GM23338 (cell line): ENCODE measurements around the gene CDCA4. TPM values are rescaled to one million over a fixed set of nuclear protein-coding genes. Genes with fewer than 3 reads are reported as not detected.
"Not testable (repeated sequence)": the region's sequence is repeated elsewhere in the genome, so short reads cannot be mapped to it uniquely, and the experiment has no call there.

Experiments used
- ATAC-seq: fragments of 200-7000 bp; cut with Tn5 transposase; 3 replicates; pipeline ENCODE4 v1.9.1; 2020
- DNase-seq: peaks from one replicate; pipeline ENCODE4 v3.0.0-alpha.2; 2015; ENCODE audit warnings: low spot score
- H2AFZ ChIP-seq: fragments of 200-600 bp; sonication (generic); 2 replicates; pipeline ENCODE4 v1.8.0; 2016; ENCODE audit warnings: antibody characterized with exemption, mild to moderate bottlenecking, moderate library complexity
- H3F3A ChIP-seq: fragments of 200-600 bp; sonication (generic); replicated peaks from 2 replicates; pipeline ENCODE4 v1.8.0; 2017; ENCODE audit warnings: antibody characterized with exemption, mixed run types, low read depth
- H3K27ac ChIP-seq: fragments of 200-600 bp; sonication (generic); 2 replicates; pipeline ENCODE4 v1.6.1; 2016; ENCODE audit warnings: low read depth
- H3K27me3 ChIP-seq: fragments of 200-600 bp; sonication (generic); 2 replicates; pipeline ENCODE4 v1.8.0; 2016; ENCODE audit warnings: mild to moderate bottlenecking, mixed run types, moderate library complexity; ENCODE audit not compliant: insufficient read depth
- H3K36me3 ChIP-seq: fragments of 200-600 bp; sonication (generic); 2 replicates; pipeline ENCODE4 v1.8.0; 2016; ENCODE audit warnings: mild to moderate bottlenecking; ENCODE audit not compliant: insufficient read depth
- H3K4me1 ChIP-seq: fragments of 200-600 bp; sonication (generic); 2 replicates; pipeline ENCODE4 v1.8.0; 2016; ENCODE audit warnings: mild to moderate bottlenecking, moderate library complexity; ENCODE audit not compliant: insufficient read depth
- H3K4me2 ChIP-seq: fragments of 200-600 bp; sonication (generic); 2 replicates; pipeline ENCODE4 v1.7.1; 2017; ENCODE audit warnings: mixed run types
- H3K4me3 ChIP-seq: fragments of 200-600 bp; sonication (generic); 2 replicates; pipeline ENCODE4 v1.6.1; 2016; ENCODE audit warnings: mixed run types
- H3K79me2 ChIP-seq: fragments of 200-600 bp; sonication (generic); replicated peaks from 2 replicates; pipeline ENCODE4 v1.8.0; 2017; ENCODE audit warnings: mild to moderate bottlenecking; ENCODE audit not compliant: insufficient read depth
- H3K9me2 ChIP-seq: fragments of 200-600 bp; sonication (generic); 2 replicates; pipeline ENCODE4 v1.8.0; 2017; ENCODE audit not compliant: insufficient read depth
- H4K20me1 ChIP-seq: fragments of 200-600 bp; sonication (generic); replicated peaks from 2 replicates; pipeline ENCODE4 v1.8.0; 2017; ENCODE audit warnings: mild to moderate bottlenecking; ENCODE audit not compliant: insufficient read depth
- H3K27ac Mint-ChIP-seq: 2 replicates; pipeline ENCODE4 v1.8.0; 2020; ENCODE audit warnings: inconsistent platforms, mild to moderate bottlenecking, moderate library complexity, mixed read lengths
- H3K27me3 Mint-ChIP-seq: 3 replicates; pipeline ENCODE4 v1.8.0; 2022; ENCODE audit warnings: low read depth, mild to moderate bottlenecking, moderate library complexity, mixed read lengths, inconsistent platforms; ENCODE audit not compliant: insufficient read depth, poor library complexity
- H3K36me3 Mint-ChIP-seq: 3 replicates; pipeline ENCODE4 v1.8.0; 2021; ENCODE audit warnings: low read depth, mild to moderate bottlenecking, inconsistent platforms, moderate library complexity, mixed read lengths
- H3K4me1 Mint-ChIP-seq: 3 replicates; pipeline ENCODE4 v1.8.0; 2020; ENCODE audit warnings: mild to moderate bottlenecking, inconsistent platforms, mixed read lengths
- H3K4me3 Mint-ChIP-seq: 3 replicates; pipeline ENCODE4 v1.8.0; 2021; ENCODE audit warnings: moderate library complexity, mild to moderate bottlenecking, inconsistent platforms, mixed read lengths
- H3K9me3 Mint-ChIP-seq: 3 replicates; pipeline ENCODE4 v1.8.0; 2020; ENCODE audit warnings: moderate library complexity, mild to moderate bottlenecking, inconsistent platforms, mixed read lengths
- JUNB ChIP-seq: IDR thresholded peaks from one replicate; pipeline ENCODE4 v1.6.1; 2016; ENCODE audit warnings: antibody characterized with exemption; ENCODE audit not compliant: unreplicated experiment
- polyA plus RNA-seq: library from polyadenylated mRNA; unstranded; fragments of >200 nt; fragmentation: Nextera tagmentation; extraction: Ambion mirVana; gene quantifications from 2 replicates; pipeline ENCODE4 v1.2.1, GENCODE V29; 2016
- total RNA-seq: library from RNA; depleted of rRNA; stranded (reverse); fragments of >200 nt; shearing (Covaris generic); gene quantifications from 2 replicates; pipeline ENCODE4 v1.2.3, GENCODE V29; 2014
- TF ChIP-seq, protein P1 (sequence below): fragments of 250-450 bp; sonication (Bioruptor Pico); IDR thresholded peaks from 2 replicates; pipeline ENCODE4 v1.5.0; 2020; ENCODE audit warnings: mild to moderate bottlenecking, moderate library complexity

CDCA4 gene
- total and polyA plus RNA-seq, 2 experiments from 2014 or later = 32.6 to 70.7 TPM

- TF ChIP-seq, protein P1, sequence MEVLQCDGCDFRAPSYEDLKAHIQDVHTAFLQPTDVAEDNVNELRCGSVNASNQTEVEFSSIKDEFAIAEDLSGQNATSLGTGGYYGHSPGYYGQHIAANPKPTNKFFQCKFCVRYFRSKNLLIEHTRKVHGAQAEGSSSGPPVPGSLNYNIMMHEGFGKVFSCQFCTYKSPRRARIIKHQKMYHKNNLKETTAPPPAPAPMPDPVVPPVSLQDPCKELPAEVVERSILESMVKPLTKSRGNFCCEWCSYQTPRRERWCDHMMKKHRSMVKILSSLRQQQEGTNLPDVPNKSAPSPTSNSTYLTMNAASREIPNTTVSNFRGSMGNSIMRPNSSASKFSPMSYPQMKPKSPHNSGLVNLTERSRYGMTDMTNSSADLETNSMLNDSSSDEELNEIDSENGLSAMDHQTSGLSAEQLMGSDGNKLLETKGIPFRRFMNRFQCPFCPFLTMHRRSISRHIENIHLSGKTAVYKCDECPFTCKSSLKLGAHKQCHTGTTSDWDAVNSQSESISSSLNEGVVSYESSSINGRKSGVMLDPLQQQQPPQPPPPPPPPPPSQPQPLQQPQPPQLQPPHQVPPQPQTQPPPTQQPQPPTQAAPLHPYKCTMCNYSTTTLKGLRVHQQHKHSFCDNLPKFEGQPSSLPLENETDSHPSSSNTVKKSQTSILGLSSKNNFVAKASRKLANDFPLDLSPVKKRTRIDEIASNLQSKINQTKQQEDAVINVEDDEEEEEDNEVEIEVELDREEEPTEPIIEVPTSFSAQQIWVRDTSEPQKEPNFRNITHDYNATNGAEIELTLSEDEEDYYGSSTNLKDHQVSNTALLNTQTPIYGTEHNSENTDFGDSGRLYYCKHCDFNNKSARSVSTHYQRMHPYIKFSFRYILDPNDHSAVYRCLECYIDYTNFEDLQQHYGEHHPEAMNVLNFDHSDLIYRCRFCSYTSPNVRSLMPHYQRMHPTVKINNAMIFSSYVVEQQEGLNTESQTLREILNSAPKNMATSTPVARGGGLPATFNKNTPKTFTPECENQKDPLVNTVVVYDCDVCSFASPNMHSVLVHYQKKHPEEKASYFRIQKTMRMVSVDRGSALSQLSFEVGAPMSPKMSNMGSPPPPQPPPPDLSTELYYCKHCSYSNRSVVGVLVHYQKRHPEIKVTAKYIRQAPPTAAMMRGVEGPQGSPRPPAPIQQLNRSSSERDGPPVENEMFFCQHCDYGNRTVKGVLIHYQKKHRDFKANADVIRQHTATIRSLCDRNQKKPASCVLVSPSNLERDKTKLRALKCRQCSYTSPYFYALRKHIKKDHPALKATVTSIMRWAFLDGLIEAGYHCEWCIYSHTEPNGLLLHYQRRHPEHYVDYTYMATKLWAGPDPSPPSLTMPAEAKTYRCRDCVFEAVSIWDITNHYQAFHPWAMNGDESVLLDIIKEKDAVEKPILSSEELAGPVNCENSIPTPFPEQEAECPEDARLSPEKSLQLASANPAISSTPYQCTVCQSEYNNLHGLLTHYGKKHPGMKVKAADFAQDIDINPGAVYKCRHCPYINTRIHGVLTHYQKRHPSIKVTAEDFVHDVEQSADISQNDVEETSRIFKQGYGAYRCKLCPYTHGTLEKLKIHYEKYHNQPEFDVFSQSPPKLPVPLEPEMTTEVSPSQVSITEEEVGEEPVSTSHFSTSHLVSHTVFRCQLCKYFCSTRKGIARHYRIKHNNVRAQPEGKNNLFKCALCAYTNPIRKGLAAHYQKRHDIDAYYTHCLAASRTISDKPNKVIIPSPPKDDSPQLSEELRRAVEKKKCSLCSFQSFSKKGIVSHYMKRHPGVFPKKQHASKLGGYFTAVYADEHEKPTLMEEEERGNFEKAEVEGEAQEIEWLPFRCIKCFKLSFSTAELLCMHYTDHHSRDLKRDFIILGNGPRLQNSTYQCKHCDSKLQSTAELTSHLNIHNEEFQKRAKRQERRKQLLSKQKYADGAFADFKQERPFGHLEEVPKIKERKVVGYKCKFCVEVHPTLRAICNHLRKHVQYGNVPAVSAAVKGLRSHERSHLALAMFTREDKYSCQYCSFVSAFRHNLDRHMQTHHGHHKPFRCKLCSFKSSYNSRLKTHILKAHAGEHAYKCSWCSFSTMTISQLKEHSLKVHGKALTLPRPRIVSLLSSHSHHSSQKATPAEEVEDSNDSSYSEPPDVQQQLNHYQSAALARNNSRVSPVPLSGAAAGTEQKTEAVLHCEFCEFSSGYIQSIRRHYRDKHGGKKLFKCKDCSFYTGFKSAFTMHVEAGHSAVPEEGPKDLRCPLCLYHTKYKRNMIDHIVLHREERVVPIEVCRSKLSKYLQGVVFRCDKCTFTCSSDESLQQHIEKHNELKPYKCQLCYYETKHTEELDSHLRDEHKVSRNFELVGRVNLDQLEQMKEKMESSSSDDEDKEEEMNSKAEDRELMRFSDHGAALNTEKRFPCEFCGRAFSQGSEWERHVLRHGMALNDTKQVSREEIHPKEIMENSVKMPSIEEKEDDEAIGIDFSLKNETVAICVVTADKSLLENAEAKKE = no peak
- TF ChIP-seq JUNB = no peak
Measured at GRCh38 chr14:105028251-105028927, 7.5 kb upstream of the CDCA4 start (continued).

DNA sequence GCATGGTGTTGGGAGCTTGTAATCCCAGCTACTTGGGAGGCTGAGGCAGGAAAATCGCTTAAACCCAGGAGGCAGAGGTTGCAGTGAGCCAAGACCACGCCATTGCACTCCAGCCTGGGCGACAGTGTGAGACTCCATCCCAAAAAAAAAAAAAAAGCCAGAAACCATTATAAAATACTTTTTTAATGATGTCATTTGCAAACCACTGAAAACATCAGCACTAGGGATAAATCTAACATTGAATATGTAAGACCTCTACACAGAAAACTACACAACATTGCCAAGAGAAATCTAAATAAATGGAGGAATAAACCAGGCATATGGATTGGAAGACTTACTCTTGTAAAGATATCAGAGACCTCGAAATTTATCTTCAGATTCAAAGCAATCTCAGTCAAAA lies 6.8 kb upstream of the CDCA4 start:
- not testable (repeated sequence) for ATAC-seq, DNase-seq, H3K36me3 ChIP-seq, H4K20me1 ChIP-seq, H3K4me3 Mint-ChIP-seq, H3K79me2 ChIP-seq, H3F3A ChIP-seq, H3K4me2 ChIP-seq, H3K9me3 Mint-ChIP-seq, H3K9me2 ChIP-seq, H2AFZ ChIP-seq, H3K27ac ChIP-seq, H3K4me1 ChIP-seq, H3K27ac Mint-ChIP-seq, H3K36me3 Mint-ChIP-seq, H3K4me3 ChIP-seq
- Mint-ChIP-seq H3K27me3 (peaks cover 14% of the 10 kb centered on the region), H3K4me1 (peaks cover 14% of the 10 kb centered on the region)
- peaks cover 21% of the 10 kb centered on the region for H3K27me3 ChIP-seq
